Suprapubic skin (tissue), 4 donors: ENCODE measurements around the gene PRADC1.

Source experiments
- POLR2A ChIP-seq, 2 donors: fragments of 450-650 bp; IDR thresholded peaks; one replicate each; pipeline ENCODE4 v1.6.1; 2017; ENCODE audit warnings: antibody characterized with exemption in 2 of 2, mild to moderate bottlenecking in 2 of 2, moderate library complexity in 2 of 2
- POLR2AphosphoS5 ChIP-seq, 3 donors: sonication (generic); formaldehyde crosslinking; IDR thresholded peaks; one replicate each; pipeline ENCODE4 v1.6.1; 2017; ENCODE audit warnings: antibody characterized with exemption in 3 of 3
- TF ChIP-seq, protein P1 (sequence below), 2 donors: fragments of 200-600 bp in 1 of 2; fragments of 450-650 bp in 1 of 2; sonication (generic) in 1 of 2; IDR thresholded peaks; one replicate each; pipeline ENCODE4 v1.5.1; 2016 to 2019; ENCODE audit warnings: antibody characterized with exemption in 2 of 2, mild to moderate bottlenecking in 1 of 2, moderate library complexity in 1 of 2

DNA sequence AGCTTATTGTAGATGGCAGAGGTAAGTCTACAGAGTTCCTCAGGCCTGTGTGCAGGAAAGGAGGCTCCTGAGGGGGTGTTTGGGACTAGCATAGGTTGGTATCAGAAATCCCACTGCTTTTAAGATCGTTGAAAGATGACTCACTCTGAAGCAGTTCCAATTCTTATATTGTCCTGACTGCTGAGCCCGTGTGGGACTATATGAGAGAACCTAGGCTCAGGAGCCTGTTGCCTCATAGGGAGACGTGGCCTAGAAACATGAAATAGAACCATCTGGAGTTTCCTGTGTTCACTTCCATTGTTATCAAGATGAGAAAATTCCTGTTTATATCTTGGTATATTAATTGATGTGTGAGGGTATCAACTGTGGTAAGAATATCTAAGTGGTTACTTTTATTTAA is 6.7 kb upstream of the PRADC1 start:
- TF ChIP-seq, protein P1, sequence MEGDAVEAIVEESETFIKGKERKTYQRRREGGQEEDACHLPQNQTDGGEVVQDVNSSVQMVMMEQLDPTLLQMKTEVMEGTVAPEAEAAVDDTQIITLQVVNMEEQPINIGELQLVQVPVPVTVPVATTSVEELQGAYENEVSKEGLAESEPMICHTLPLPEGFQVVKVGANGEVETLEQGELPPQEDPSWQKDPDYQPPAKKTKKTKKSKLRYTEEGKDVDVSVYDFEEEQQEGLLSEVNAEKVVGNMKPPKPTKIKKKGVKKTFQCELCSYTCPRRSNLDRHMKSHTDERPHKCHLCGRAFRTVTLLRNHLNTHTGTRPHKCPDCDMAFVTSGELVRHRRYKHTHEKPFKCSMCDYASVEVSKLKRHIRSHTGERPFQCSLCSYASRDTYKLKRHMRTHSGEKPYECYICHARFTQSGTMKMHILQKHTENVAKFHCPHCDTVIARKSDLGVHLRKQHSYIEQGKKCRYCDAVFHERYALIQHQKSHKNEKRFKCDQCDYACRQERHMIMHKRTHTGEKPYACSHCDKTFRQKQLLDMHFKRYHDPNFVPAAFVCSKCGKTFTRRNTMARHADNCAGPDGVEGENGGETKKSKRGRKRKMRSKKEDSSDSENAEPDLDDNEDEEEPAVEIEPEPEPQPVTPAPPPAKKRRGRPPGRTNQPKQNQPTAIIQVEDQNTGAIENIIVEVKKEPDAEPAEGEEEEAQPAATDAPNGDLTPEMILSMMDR (IDR thresholded peaks at IDR 0.05) = no peak
- TF ChIP-seq POLR2AphosphoS5 (IDR thresholded peaks at IDR 0.05) = no peak
- TF ChIP-seq POLR2A (IDR thresholded peaks at IDR 0.05) = no peak
